Caco-2 (cell line): ENCODE data around the gene ZSCAN25. TPM values are rescaled to one million over a fixed set of nuclear protein-coding genes. Genes with fewer than 3 reads are reported as not detected.

Source experiments
- BruUV-seq: library from RNA; stranded (reverse); fragments of 400-500 nt; replicated peaks from 2 replicates; lab custom pipeline; 2021; lab: Mats Ljungman, UMichigan
- CTCF ChIA-PET: fragments of 300-600 bp; sonication (Branson Sonifier 250); formaldehyde crosslinking; loops from one replicate; lab custom pipeline; 2022; ENCODE audit warnings: antibody characterized with exemption; lab: Charles Lee
- POLR2A ChIA-PET: fragments of 300-600 bp; sonication (Branson Sonifier 250); formaldehyde crosslinking; loops from one replicate; lab custom pipeline; 2022; ENCODE audit warnings: antibody characterized with exemption; lab: Charles Lee
- DNase-seq, 2 experiments: peaks; one replicate each; pipeline versions ENCODE4 v3.0.0 to v3.0.0-alpha.2; 2020 to 2022
- H3K27me3 ChIP-seq: replicated peaks from 2 replicates; pipeline ENCODE4 v1.6.0; 2011; ENCODE audit warnings: low read length; ENCODE audit not compliant: control insufficient read depth, insufficient read depth
- H3K36me3 ChIP-seq: 2 replicates; pipeline ENCODE4 v1.5.1; 2011; ENCODE audit warnings: low read length; ENCODE audit not compliant: control insufficient read depth, insufficient read depth
- H3K4me1 ChIP-seq: fragments of 250-450 bp; sonication (Bioruptor Pico); 2 replicates; pipeline ENCODE4 v1.5.1; 2020; ENCODE audit warnings: mild to moderate bottlenecking
- H3K4me3 ChIP-seq: 2 replicates; pipeline ENCODE4 v1.5.1; 2011; ENCODE audit warnings: low read depth, mild to moderate bottlenecking, control low read depth, low read length
- H3K9me3 ChIP-seq: fragments of 250-450 bp; sonication (Bioruptor Pico); 2 replicates; pipeline ENCODE4 v1.5.1; 2020; ENCODE audit warnings: mild to moderate bottlenecking, moderate library complexity
- H3K27ac Mint-ChIP-seq: one replicate; pipeline ENCODE4 v1.8.0; 2022; ENCODE audit warnings: mixed read lengths; ENCODE audit not compliant: unreplicated experiment
- H3K27me3 Mint-ChIP-seq: one replicate; pipeline ENCODE4 v1.8.0; 2022; ENCODE audit warnings: mixed read lengths; ENCODE audit not compliant: insufficient read depth, unreplicated experiment
- H3K36me3 Mint-ChIP-seq: one replicate; pipeline ENCODE4 v1.8.0; 2022; ENCODE audit warnings: mild to moderate bottlenecking, mixed read lengths; ENCODE audit not compliant: insufficient read depth, unreplicated experiment
- H3K4me1 Mint-ChIP-seq: one replicate; pipeline ENCODE4 v1.8.0; 2022; ENCODE audit warnings: low read depth, mixed read lengths; ENCODE audit not compliant: unreplicated experiment
- H3K4me3 Mint-ChIP-seq: one replicate; pipeline ENCODE4 v1.8.0; 2022; ENCODE audit warnings: mild to moderate bottlenecking, moderate library complexity, mixed read lengths; ENCODE audit not compliant: unreplicated experiment
- H3K9me3 Mint-ChIP-seq: one replicate; pipeline ENCODE4 v1.8.0; 2022; ENCODE audit warnings: mixed read lengths; ENCODE audit not compliant: unreplicated experiment
- CTCF ChIP-seq, 2 experiments: fragments of 200-600 bp in 1 of 2; IDR thresholded peaks; 1 replicate in 1 of 2; 2 replicates in 1 of 2; pipeline versions ENCODE4 v1.5.1 to v1.8.0; 2011 to 2022; ENCODE audit warnings: antibody characterized with exemption in 1 of 2, control low read depth in 1 of 2, inconsistent platforms in 1 of 2, low read depth in 1 of 2, low read length in 1 of 2, mild to moderate bottlenecking in 1 of 2, moderate library complexity in 1 of 2; ENCODE audit not compliant: insufficient read depth in 1 of 2, severe bottlenecking in 1 of 2, unreplicated experiment in 1 of 2
- intact Hi-C: fragments of 100-400 bp; cut with micrococcal nuclease; formaldehyde crosslinking; loops from one replicate; pipeline ENCODE4 v1.10.0; 2022; ENCODE audit not compliant: unreplicated experiment
- total RNA-seq: library from RNA; stranded (reverse); gene quantifications from 2 replicates; pipeline ENCODE4 v1.2.3, GENCODE V29; 2022

ZSCAN25 gene
- total RNA-seq, 1 experiment from 2014 or later: 21.2 TPM

GRCh38 chr7:99623091-99623693 is 6.4 kb downstream of the ZSCAN25 start:
- no peak overlapping the region for H3K4me3 ChIP-seq
- Mint-ChIP-seq H3K36me3 (peaks cover 86% of the 10 kb centered on the region), H3K4me3 (no peak overlapping the region), H3K27me3 (no peaks in the 10 kb centered on the region), H3K9me3 (no peaks in the 10 kb centered on the region), H3K27ac (no peak overlapping the region), H3K4me1 (peaks cover 12% of the 10 kb centered on the region)
- H3K27me3 ChIP-seq: no peaks in the 10 kb centered on the region
- TF ChIP-seq CTCF (IDR thresholded peaks at IDR 0.05; ENCODE audit: insufficient read depth in 1 of 2, low read depth in 1 of 2, low read length in 1 of 2, severe bottlenecking in 1 of 2, unreplicated experiment in 1 of 2): no peak
- H3K9me3 ChIP-seq: no peaks in the 10 kb centered on the region
- intact Hi-C loops: no loop called here
- ChIA-PET CTCF (no interaction called here), POLR2A (no interaction called here)
- no TSS peak for BruUV-seq
- H3K36me3 ChIP-seq: peaks cover 16% of the 10 kb centered on the region
- DNase-seq: no peak
- H3K4me1 ChIP-seq: no peaks in the 10 kb centered on the region; the same call in 1 of the 2 replicates

DNA sequence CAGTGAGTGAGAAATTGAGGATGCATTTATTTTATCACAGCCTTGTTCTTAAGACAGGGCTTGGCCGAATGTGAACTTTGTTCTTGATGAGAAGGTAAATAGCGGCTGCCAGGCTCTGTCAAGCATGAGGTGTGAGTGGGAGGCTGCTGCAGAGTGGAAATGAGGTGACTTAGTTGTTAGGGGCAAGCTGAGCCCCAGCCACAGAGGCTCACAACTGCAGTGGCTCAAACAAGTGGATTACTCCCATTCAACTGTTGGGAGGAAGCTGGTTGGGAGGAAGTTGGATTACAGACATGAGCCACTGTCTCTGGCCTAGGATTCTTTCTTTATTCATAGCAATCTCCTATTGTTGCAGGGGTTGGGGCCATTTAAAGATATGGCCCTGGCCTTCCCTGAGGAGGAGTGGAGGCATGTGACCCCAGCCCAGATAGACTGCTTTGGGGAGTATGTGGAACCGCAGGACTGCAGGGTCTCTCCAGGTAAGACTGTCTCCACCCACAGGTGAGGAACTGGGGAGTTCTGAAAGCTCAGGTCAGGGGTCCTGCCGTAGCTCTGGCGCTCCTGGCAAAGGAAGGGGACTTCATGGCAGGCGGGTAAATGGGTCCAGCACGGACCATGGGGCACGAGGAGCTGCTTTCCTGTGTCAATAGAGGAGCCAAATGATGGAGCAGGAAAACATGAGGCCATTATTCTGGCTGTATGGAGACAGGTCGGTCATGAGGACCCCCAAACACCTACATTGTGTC is 7.1 kb downstream of the ZSCAN25 start:
- TF ChIP-seq CTCF (IDR thresholded peaks at IDR 0.05; ENCODE audit: insufficient read depth in 1 of 2, low read depth in 1 of 2, low read length in 1 of 2, severe bottlenecking in 1 of 2, unreplicated experiment in 1 of 2): no peak
- H3K9me3 ChIP-seq: no peaks in the 10 kb centered on the region
- Mint-ChIP-seq H3K4me1 (peaks cover 5% of the 10 kb centered on the region), H3K27me3 (no peaks in the 10 kb centered on the region), H3K4me3 (no peak overlapping the region), H3K27ac (no peak overlapping the region), H3K36me3 (peaks cover 90% of the 10 kb centered on the region), H3K9me3 (no peaks in the 10 kb centered on the region)
- H3K36me3 ChIP-seq: peaks cover 12% of the 10 kb centered on the region
- ChIA-PET CTCF (no interaction called here), POLR2A (no interaction called here)
- no peaks in the 10 kb centered on the region for H3K27me3 ChIP-seq
- H3K4me1 ChIP-seq: no peaks in the 10 kb centered on the region
- DNase-seq: no peak
- BruUV-seq: no TSS peak
- no peak overlapping the region for H3K4me3 ChIP-seq
- intact Hi-C loops: no loop called here

DNA sequence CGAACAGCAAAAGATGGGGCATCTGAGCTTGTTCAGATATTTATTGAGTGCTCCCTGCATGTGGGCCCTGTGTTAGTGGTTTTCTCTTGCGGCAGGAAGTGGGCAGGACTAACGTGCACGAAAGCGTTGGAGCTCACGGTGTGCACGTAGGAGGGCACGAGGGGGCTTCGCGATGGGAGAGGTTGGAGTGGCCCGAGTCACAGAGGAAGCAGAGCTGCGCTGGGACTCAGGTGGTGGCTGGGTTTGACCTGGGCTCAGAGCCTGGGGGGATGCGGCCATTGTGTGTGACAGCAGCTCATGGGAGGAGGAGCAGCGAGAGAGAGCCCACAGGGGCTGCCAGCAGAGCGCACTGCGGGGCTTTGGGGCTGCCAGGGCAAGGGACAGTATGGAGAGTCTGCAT is 7.7 kb downstream of the ZSCAN25 start:
- Mint-ChIP-seq H3K4me3 (no peak overlapping the region), H3K27me3 (no peaks in the 10 kb centered on the region), H3K27ac (no peak overlapping the region), H3K9me3 (no peaks in the 10 kb centered on the region), H3K4me1 (no peaks in the 10 kb centered on the region), H3K36me3 (peaks cover 90% of the 10 kb centered on the region)
- Histone ChIP-seq H3K4me3 (no peak overlapping the region), H3K4me1 (no peaks in the 10 kb centered on the region), H3K9me3 (no peaks in the 10 kb centered on the region), H3K36me3 (peaks cover 10% of the 10 kb centered on the region), H3K27me3 (no peaks in the 10 kb centered on the region)
- intact Hi-C loops: no loop called here
- POLR2A ChIA-PET: no interaction called here
- CTCF ChIA-PET: no interaction called here
- TF ChIP-seq CTCF (IDR thresholded peaks at IDR 0.05; ENCODE audit: insufficient read depth in 1 of 2, low read depth in 1 of 2, low read length in 1 of 2, severe bottlenecking in 1 of 2, unreplicated experiment in 1 of 2): no peak
- no peak for DNase-seq
- no TSS peak for BruUV-seq
